Activated CD4-positive, alpha-beta T cell treated with anti-CD3 and anti-CD28 coated beads, Interleukin-2, amount 10 ng/mL, durations not matched to agents 7 days and 5 days (primary cell): ENCODE data around the gene CELA2B. TPM values are rescaled to one million over a fixed set of nuclear protein-coding genes. Genes with fewer than 3 reads are reported as not detected.

Experiments used
- CTCF ChIA-PET: fragments of 350-600 bp; sonication (Branson Sonifier 250); formaldehyde crosslinking; loops from one replicate; lab custom pipeline; 2021; ENCODE audit warnings: antibody characterized with exemption; lab: Charles Lee
- POLR2A ChIA-PET: fragments of 350-600 bp; sonication (Branson Sonifier 250); formaldehyde crosslinking; loops from one replicate; lab custom pipeline; 2021; ENCODE audit warnings: antibody characterized with exemption; lab: Charles Lee
- DNase-seq: peaks from one replicate; pipeline ENCODE4 v3.0.0-alpha.2; 2020
- H3K27ac Mint-ChIP-seq: one replicate; pipeline ENCODE4 v1.8.0; 2021; ENCODE audit warnings: mild to moderate bottlenecking, moderate library complexity, mixed read lengths
- H3K27me3 Mint-ChIP-seq: one replicate; pipeline ENCODE4 v1.8.0; 2021; ENCODE audit warnings: mixed read lengths
- H3K36me3 Mint-ChIP-seq: one replicate; pipeline ENCODE4 v1.8.0; 2021; ENCODE audit warnings: low read depth, mixed read lengths
- H3K4me1 Mint-ChIP-seq: one replicate; pipeline ENCODE4 v1.8.0; 2021; ENCODE audit warnings: mixed read lengths
- H3K4me3 Mint-ChIP-seq: one replicate; pipeline ENCODE4 v1.8.0; 2021; ENCODE audit warnings: mild to moderate bottlenecking, moderate library complexity, mixed read lengths
- H3K9me3 Mint-ChIP-seq: one replicate; pipeline ENCODE4 v1.8.0; 2021; ENCODE audit warnings: mixed read lengths
- total RNA-seq, 2 experiments: library from RNA; stranded (reverse); gene quantifications; one replicate each; pipeline ENCODE4 v1.2.3, GENCODE V29; 2021

The CELA2B gene
- total RNA-seq, 2 experiments from 2014 or later = not detected

DNA sequence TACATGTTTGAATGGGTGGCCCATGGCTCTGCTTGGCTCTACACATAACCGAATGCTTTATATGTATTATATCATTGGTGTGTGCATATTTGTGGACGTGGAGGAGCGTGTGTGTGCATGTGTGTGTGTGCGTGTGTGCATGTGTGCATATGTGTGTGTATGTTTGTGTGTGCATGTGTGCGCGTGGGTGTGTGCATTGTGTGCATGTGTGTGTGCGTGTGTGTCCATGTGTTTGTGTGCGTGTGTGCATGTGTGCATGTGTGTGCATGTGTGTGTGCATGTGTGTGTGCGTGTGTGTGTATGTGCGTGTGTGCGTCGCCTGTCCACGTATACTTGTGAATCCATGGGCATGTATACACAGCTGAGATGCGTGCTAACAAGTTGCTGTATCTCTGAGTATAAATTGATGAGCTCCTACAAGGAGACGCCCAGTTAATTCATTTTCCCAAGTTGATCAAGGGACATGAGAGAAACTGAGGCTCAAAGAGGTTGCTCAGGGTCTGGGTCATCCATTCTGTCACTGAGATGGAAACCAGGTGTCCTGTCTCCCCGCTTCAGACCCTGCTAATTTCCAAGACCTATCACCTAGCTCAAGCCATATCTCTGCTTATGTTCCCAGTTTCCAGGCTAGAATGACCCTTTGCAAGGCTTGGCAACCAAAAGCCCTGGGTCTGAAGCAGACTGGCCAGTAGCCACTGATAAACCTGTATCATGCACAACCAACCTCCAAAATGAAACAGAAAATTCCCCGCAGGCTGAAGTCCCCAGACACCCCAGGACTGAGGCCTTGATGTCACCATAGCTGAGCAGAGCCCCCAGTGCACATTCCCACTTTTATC lies 40.4 kb upstream of the CELA2B start:
- POLR2A ChIA-PET = interaction anchor here (0.6 kb wide), 1 partner anchor 32 kb away, joined by 4 read pairs; no protein-coding TSS in a partner anchor
- H3K27ac Mint-ChIP-seq = no peak overlapping the region
- no peaks in the 10 kb centered on the region for H3K4me1 Mint-ChIP-seq
- no peak for DNase-seq
- no peak overlapping the region for H3K4me3 Mint-ChIP-seq
- no peaks in the 10 kb centered on the region for H3K27me3 Mint-ChIP-seq
- no peaks in the 10 kb centered on the region for H3K36me3 Mint-ChIP-seq
- CTCF ChIA-PET = interaction anchor here (4.5 kb wide), 1 partner anchor 112 kb away, joined by 18 read pairs; no protein-coding TSS in a partner anchor
- no peaks in the 10 kb centered on the region for H3K9me3 Mint-ChIP-seq

DNA sequence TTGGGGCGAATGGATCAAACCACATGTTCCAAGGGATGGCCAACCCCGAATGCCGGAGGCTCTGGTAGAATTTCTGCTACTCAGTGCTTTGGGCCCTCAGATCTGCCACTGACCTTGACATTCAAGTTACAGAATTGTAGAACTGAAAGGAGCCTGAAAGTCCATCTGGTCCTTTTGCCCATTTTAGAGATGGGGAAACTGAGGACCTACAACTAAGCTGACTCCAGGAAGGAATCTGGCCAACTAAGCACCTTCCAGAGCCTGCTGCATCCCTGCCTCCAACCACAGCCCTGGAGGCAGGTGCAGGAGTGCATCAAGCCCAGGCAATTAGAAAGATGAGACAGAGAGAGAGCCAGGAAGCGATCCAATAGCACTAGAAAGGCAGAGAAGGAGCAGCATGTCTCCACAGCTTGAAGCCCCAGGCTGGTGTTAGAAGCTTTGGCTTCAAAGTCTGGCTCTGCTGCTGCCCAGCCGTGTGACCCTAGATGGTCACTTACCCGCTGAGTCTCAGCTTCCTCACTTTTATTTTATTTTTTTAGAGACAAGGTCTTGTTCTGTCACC lies 38.9 kb upstream of the CELA2B start:
- no peak for DNase-seq
- Mint-ChIP-seq H3K9me3 (no peaks in the 10 kb centered on the region), H3K4me1 (no peaks in the 10 kb centered on the region), H3K4me3 (no peak overlapping the region), H3K27ac (no peak overlapping the region), H3K36me3 (no peaks in the 10 kb centered on the region), H3K27me3 (no peaks in the 10 kb centered on the region)
- CTCF ChIA-PET = interaction anchor here (1.4 to 4.5 kb wide), 2 partner anchors 108 to 113 kb away, joined by 3 to 18 read pairs; no protein-coding TSS in a partner anchor
- POLR2A ChIA-PET = no interaction called here

DNA sequence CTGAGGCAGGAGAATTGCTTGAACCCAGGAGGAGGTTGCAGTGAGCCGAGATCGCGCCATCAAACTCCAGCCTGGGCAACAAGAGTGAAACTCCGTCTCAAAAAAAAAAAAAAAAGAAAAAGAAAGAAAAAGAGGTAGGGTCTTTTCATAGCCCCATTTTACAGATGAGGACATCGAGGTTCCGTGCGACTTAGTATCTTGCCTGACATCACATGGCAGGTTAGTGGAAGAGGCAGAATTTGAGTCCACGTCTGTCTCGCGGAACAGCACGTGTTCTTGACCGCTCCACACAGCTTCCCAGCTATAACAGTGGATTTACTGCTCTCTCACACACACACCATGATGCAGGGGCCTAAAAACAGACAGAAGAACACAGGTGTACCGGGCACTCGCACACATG lies 36.6 kb upstream of the CELA2B start:
- H3K4me1 Mint-ChIP-seq = no peaks in the 10 kb centered on the region
- DNase-seq = no peak
- ChIA-PET POLR2A (no interaction called here), CTCF (no interaction called here)
- no peak overlapping the region for H3K27ac Mint-ChIP-seq
- H3K4me3 Mint-ChIP-seq = no peak overlapping the region
- H3K27me3 Mint-ChIP-seq = no peaks in the 10 kb centered on the region
- H3K9me3 Mint-ChIP-seq = no peaks in the 10 kb centered on the region
- no peaks in the 10 kb centered on the region for H3K36me3 Mint-ChIP-seq

DNA sequence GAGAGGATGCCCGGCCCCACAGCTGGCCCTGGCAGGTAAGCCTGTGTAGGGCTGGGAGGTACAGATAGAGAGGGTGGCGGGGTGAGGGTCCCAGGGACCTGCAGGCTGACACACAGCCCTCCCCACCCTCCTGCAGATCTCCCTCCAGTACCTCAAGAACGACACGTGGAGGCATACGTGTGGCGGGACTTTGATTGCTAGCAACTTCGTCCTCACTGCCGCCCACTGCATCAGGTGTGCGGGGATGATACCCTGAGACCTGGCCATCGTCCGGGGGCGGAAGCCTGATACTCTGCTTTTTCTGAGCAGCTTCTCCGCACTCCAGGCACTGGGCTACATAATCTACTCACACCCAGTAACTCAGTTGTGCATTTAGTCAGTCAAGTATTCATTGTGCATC lies 35.5 kb upstream of the CELA2B start:
- Mint-ChIP-seq H3K27me3 (no peaks in the 10 kb centered on the region), H3K27ac (no peak overlapping the region), H3K4me3 (no peak overlapping the region), H3K36me3 (no peaks in the 10 kb centered on the region), H3K9me3 (no peaks in the 10 kb centered on the region), H3K4me1 (peaks cover 2% of the 10 kb centered on the region)
- ChIA-PET POLR2A (no interaction called here), CTCF (no interaction called here)
- DNase-seq = no peak

GRCh38 chr1:15441247-15441646 lies 34.7 kb upstream of the CELA2B start:
- Mint-ChIP-seq H3K27ac (no peak overlapping the region), H3K36me3 (no peaks in the 10 kb centered on the region), H3K4me1 (peaks cover 3% of the 10 kb centered on the region), H3K9me3 (no peaks in the 10 kb centered on the region), H3K4me3 (no peak overlapping the region), H3K27me3 (no peaks in the 10 kb centered on the region)
- CTCF ChIA-PET = interaction anchor here (1.2 to 1.3 kb wide), 2 partner anchors 9 to 93 kb away, joined by 3 read pairs; no protein-coding TSS in a partner anchor
- no peak for DNase-seq
- POLR2A ChIA-PET = no interaction called here

- Mint-ChIP-seq H3K4me1 (peaks cover 3% of the 10 kb centered on the region), H3K4me3 (no peak overlapping the region), H3K27ac (no peak overlapping the region), H3K36me3 (no peaks in the 10 kb centered on the region), H3K9me3 (no peaks in the 10 kb centered on the region), H3K27me3 (peaks cover under 1% of the 10 kb centered on the region)
- ChIA-PET CTCF (interaction anchor here (1.2 to 1.3 kb wide), 2 partner anchors 8 to 94 kb away, joined by 3 read pairs; no protein-coding TSS in a partner anchor), POLR2A (no interaction called here)
- no peak for DNase-seq
Measured at GRCh38 chr1:15442119-15442518, 33.8 kb upstream of the CELA2B start.

DNA sequence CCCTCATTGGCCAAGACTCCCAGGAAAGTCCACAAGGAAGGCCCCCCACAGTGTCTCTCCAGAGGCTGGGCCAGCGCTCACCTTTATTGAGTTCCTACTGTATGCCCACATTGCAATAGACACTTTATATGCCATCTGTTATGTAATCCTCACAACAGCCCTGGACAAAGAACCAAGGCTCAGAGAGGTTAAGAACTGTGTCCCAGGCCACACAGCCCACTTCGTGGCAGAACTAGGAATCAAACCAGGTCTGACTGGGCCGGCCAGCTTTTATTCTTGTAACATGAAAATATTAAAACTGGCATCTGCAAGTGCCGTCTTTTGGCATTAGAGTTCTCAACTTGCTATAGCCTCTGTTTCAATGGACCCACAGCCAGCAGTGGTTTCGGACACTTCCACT lies 33.1 kb upstream of the CELA2B start:
- ChIA-PET CTCF (interaction anchor here (0.7 to 0.8 kb wide), 2 partner anchors 9 to 40 kb away, joined by 3 to 4 read pairs; no protein-coding TSS in a partner anchor), POLR2A (no interaction called here)
- Mint-ChIP-seq H3K9me3 (no peaks in the 10 kb centered on the region), H3K4me1 (peaks cover 3% of the 10 kb centered on the region), H3K27me3 (peaks cover 3% of the 10 kb centered on the region), H3K27ac (no peak overlapping the region), H3K4me3 (no peak overlapping the region), H3K36me3 (no peaks in the 10 kb centered on the region)
- DNase-seq = no peak

GRCh38 chr1:15443281-15443680 lies 32.6 kb upstream of the CELA2B start:
- POLR2A ChIA-PET = no interaction called here
- Mint-ChIP-seq H3K27ac (no peak overlapping the region), H3K9me3 (no peaks in the 10 kb centered on the region), H3K27me3 (peaks cover 3% of the 10 kb centered on the region), H3K36me3 (no peaks in the 10 kb centered on the region), H3K4me1 (peaks cover 3% of the 10 kb centered on the region), H3K4me3 (no peak overlapping the region)
- no peak for DNase-seq
- CTCF ChIA-PET = interaction anchor here (0.6 to 1.2 kb wide), 4 partner anchors 9 to 145 kb away, joined by 3 to 4 read pairs (median 3); no protein-coding TSS in a partner anchor

- Mint-ChIP-seq H3K27ac (no peak overlapping the region), H3K9me3 (no peaks in the 10 kb centered on the region), H3K4me1 (peaks cover 3% of the 10 kb centered on the region), H3K4me3 (no peak overlapping the region), H3K27me3 (peaks cover 3% of the 10 kb centered on the region), H3K36me3 (no peaks in the 10 kb centered on the region)
- DNase-seq = no peak
- ChIA-PET CTCF (interaction anchor here (1.2 kb wide), 1 partner anchor 146 kb away, joined by 3 read pairs; no protein-coding TSS in a partner anchor), POLR2A (no interaction called here)
Measured at GRCh38 chr1:15444468-15445389, 31.2 kb upstream of the CELA2B start.

DNA sequence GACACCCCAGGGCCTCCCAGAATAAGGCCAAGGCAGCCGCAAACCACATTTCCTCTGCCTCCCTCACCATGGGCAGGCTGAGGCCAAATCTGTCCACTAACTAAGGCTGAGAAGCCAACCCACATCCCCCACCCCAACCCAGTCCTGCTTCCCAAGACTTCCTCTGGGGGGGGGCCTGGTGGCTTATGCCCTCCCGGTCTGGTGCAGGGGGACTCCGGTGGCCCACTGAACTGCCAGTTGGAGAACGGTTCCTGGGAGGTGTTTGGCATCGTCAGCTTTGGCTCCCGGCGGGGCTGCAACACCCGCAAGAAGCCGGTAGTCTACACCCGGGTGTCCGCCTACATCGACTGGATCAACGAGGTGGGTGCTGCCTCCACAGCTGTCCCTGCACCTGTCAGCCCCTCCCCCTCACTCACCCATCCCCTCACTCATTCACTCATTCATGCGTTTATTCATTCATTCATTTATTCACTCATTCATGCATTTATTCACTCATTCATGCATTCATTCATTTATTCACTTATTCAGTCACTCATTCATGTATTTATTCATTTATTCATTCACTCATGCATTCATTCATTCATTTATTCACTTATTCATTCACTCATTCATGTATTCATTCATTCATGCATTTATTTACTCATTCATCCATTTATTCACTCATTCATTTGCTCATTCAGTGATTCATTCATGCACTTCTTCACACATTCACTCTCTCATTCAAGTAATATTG lies 30.3 kb upstream of the CELA2B start:
- Mint-ChIP-seq H3K27ac (no peak overlapping the region), H3K4me3 (no peak overlapping the region), H3K36me3 (no peaks in the 10 kb centered on the region), H3K27me3 (peaks cover 3% of the 10 kb centered on the region), H3K4me1 (peaks cover 3% of the 10 kb centered on the region), H3K9me3 (no peaks in the 10 kb centered on the region)
- DNase-seq = no peak
- CTCF ChIA-PET = no interaction called here
- POLR2A ChIA-PET = no interaction called here

- ChIA-PET POLR2A (no interaction called here), CTCF (no interaction called here)
- Mint-ChIP-seq H3K36me3 (no peaks in the 10 kb centered on the region), H3K4me1 (peaks cover 3% of the 10 kb centered on the region), H3K27me3 (peaks cover 3% of the 10 kb centered on the region), H3K27ac (no peak overlapping the region), H3K4me3 (no peak overlapping the region), H3K9me3 (no peaks in the 10 kb centered on the region)
- DNase-seq = no peak
Measured at GRCh38 chr1:15446212-15446611, 29.7 kb upstream of the CELA2B start.
